Psoas muscle (tissue), 8 donors: ENCODE measurements around the gene CBL. TPM values are rescaled to one million over a fixed set of nuclear protein-coding genes. Genes with fewer than 3 reads are reported as not detected.

Source experiments
- ATAC-seq, 4 donors: fragments of 200-7000 bp; cut with Tn5 transposase; one replicate each; pipeline ENCODE4 v1.9.1; 2020; ENCODE audit warnings: moderate library complexity in 3 of 4, mild to moderate bottlenecking in 2 of 4
- DNase-seq, 2 donors: peaks; one replicate each; pipeline ENCODE4 v3.0.0-alpha.2; 2020
- H3K27ac ChIP-seq: fragments of 200-600 bp; one replicate; pipeline ENCODE4 v1.8.0; 2022
- H3K27me3 ChIP-seq, 3 donors: fragments of 200-600 bp in 1 of 3; one replicate each; pipeline versions ENCODE4 v1.6.1 to v1.8.0; 2013 to 2022; ENCODE audit warnings: low read length in 2 of 3, mild to moderate bottlenecking in 2 of 3, moderate library complexity in 1 of 3; ENCODE audit not compliant: insufficient read depth in 3 of 3
- H3K36me3 ChIP-seq, 2 donors: fragments of 200-600 bp in 1 of 2; one replicate each; pipeline versions ENCODE4 v1.6.1 to v1.8.0; 2013 to 2022; ENCODE audit warnings: low read depth in 1 of 2, mild to moderate bottlenecking in 1 of 2, moderate library complexity in 1 of 2; ENCODE audit not compliant: insufficient read depth in 1 of 2
- H3K4me1 ChIP-seq: fragments of 200-600 bp; one replicate; pipeline ENCODE4 v1.8.0; 2022
- H3K4me3 ChIP-seq: fragments of 200-600 bp; one replicate; pipeline ENCODE4 v1.8.0; 2022; ENCODE audit warnings: mild to moderate bottlenecking
- H3K9me3 ChIP-seq: fragments of 200-600 bp; one replicate; pipeline ENCODE4 v1.8.0; 2022
- CTCF ChIP-seq: fragments of 200-600 bp; IDR thresholded peaks from one replicate; pipeline ENCODE4 v1.8.0; 2022; ENCODE audit warnings: antibody characterized with exemption
- WGBS, 3 donors: extraction: QIAGEN DNeasy Blood & Tissue Kit; methylation state at CpG; one replicate each; pipeline versions ENCODE4 v1.1.6 to v1.1.7; 2013; 5-methylcytosine and 5-hydroxymethylcytosine counted together
- intact Hi-C, 2 donors: fragments of 100-400 bp; cut with DNase I; formaldehyde crosslinking; loops; one replicate each; pipeline versions ENCODE4 v1.11.0 to v1.14.2; 2022
- polyA plus RNA-seq, 3 donors: library from polyadenylated mRNA; stranded (reverse); fragments of 200-250 nt; gene quantifications; one replicate each; pipeline ENCODE4 v1.2.3, GENCODE V29; 2013
- total RNA-seq, 4 donors: library from RNA; stranded (reverse); fragmentation: NEBNext Ultra II Directional in 2 of 4; extraction: Animal tissue kit (Norgen Biotek cat#: 25700) in 2 of 4; gene quantifications; one replicate each; pipeline versions ENCODE4 v1.2.1 to v1.2.4, GENCODE V29; 2021 to 2023
- donor health status: healthy with polysubstance abuse.
- donor health status: DM: no; HTN: no; CAD: no; lungs with moderate emphysema.
- donor health status: Bipolar disorder and iron deficiency.
- donor health status: healthy.
- donor health status: DM: yes; HTN: yes; CAD: no.
- donor health status: DM: no; HTN: no; CAD: no.
- donor health status: DM: no; HTN: no; CAD: no.
- donor health status: DM: yes; HTN: yes; CAD: no.

Gene CBL
- total and polyA plus RNA-seq, 7 donors = 0.94 to 7.6 (median 3.6) TPM

DNA sequence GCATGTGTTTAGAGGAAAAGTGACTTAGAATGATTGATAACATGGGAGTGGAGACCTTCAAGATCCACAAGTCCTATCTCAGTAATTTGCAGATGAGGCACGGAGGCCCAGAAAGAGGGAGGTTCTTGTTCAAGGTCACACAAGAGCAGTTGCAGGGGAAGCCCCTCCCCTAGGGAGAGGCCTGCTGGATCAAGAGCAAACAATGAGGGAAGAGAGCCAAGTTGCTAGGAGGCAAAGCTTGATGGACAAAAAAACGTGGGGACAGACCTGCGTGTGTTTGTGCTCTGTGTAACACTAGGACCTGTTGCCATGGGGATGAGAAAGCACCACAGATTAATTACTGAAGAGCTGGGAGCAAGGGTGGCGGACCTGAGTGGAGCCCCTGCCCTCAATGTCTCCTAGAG is 146.7 kb downstream of the CBL start:
- H3K27me3 ChIP-seq = no peaks in the 10 kb centered on the region
- intact Hi-C loops = loop anchor here in 1 of 2 donors (10.0 kb wide), 1 partner anchor 122 kb away; no protein-coding TSS in a partner anchor
- H3K9me3 ChIP-seq = no peaks in the 10 kb centered on the region
- H3K36me3 ChIP-seq = peaks cover 0 to 32% of the 10 kb centered on the region in 2 donors
- peaks cover 10% of the 10 kb centered on the region for H3K4me1 ChIP-seq
- 18 to 24% (median 24%) methylated on average over 4 of the region's 4 CpGs for WGBS, 3 donors
- H3K4me3 ChIP-seq = no peak overlapping the region
- DNase-seq (peak in 1 of 2 donors; percentile 34), ATAC-seq (peak in 3 of 4 donors; percentile 16 to 21 (median 20))
- H3K27ac ChIP-seq = no peak overlapping the region
- TF ChIP-seq CTCF = no peak

GRCh38 chr11:119355091-119355843 is 149.1 kb downstream of the CBL start:
- no peaks in the 10 kb centered on the region for H3K27me3 ChIP-seq
- no peak for ATAC-seq
- peak in 1 of 2 donors; percentile 36 for DNase-seq
- H3K36me3 ChIP-seq = peaks cover 8 to 55% of the 10 kb centered on the region in 2 donors
- intact Hi-C loops = loop anchor here in 1 of 2 donors (10.0 kb wide), 1 partner anchor 120 kb away; no protein-coding TSS in a partner anchor
- WGBS, 3 donors = 57 to 69% (median 68%) methylated on average over 9 of the region's 9 CpGs
- H3K27ac ChIP-seq = peak overlapping the region; percentile 30
- no peak overlapping the region for H3K4me3 ChIP-seq
- peaks cover 21% of the 10 kb centered on the region for H3K4me1 ChIP-seq
- no peaks in the 10 kb centered on the region for H3K9me3 ChIP-seq
- no peak for TF ChIP-seq CTCF

DNA sequence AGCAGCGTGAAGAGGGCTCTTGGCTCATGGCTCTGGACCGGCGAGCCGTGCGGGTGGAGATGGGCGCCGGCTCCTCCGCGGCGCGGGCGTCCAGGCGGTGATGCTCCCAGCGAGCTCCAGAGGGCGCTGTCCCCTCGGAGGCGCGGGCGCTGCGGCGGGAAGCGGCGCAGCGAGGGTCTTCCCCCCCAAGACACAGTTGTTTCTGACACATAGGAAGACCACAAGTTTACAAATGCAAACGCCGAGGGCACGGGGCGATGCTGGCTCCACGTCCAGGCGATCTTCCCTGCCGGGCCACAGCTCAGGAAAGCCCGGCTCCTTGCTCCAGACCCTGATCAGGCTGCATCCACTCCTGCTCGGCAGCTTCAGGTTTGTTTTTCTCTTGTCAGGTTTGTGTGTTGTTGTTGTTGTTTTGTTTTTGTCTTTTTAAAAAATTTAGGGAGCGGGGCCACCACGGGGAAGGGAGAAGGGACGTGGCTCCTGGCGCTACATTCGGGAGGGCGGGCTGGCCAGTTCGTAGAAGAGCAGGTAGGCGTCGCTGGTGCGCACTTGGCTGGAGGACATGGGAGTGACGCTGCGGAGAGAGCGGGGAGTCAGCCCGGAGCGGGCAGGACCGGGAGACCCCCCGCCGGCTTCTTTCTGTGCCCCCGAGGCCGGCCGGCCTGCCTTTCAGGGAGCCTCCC is 150.4 kb downstream of the CBL start:
- Histone ChIP-seq H3K4me3 (peak overlapping the region; percentile 61), H3K27ac (peak overlapping the region; percentile 74), H3K27me3 (no peaks in the 10 kb centered on the region), H3K36me3 (peaks cover 8 to 55% of the 10 kb centered on the region in 2 donors), H3K9me3 (no peaks in the 10 kb centered on the region), H3K4me1 (peaks cover 31% of the 10 kb centered on the region)
- 6 to 15% (median 7%) methylated on average over 48 to 54 of the region's 54 CpGs for WGBS, 3 donors
- ATAC-seq (peak; percentile 57 to 71 (median 62)), DNase-seq (peak; percentile 84 to 93)
- peak; percentile 79 for TF ChIP-seq CTCF
- intact Hi-C loops = loop anchor here (1.0 to 10.0 kb wide), 3 partner anchors 18 to 118 kb away; no protein-coding TSS in a partner anchor

- Histone ChIP-seq H3K27ac (peak overlapping the region; percentile 74), H3K27me3 (no peaks in the 10 kb centered on the region), H3K4me3 (peak overlapping the region; percentile 61), H3K9me3 (no peaks in the 10 kb centered on the region), H3K36me3 (peaks cover 8 to 55% of the 10 kb centered on the region in 2 donors), H3K4me1 (peaks cover 36% of the 10 kb centered on the region)
- intact Hi-C loops = loop anchor here (2.0 to 10.0 kb wide), 2 partner anchors 18 to 118 kb away; no protein-coding TSS in a partner anchor
- ATAC-seq (no peak), DNase-seq (no peak)
- 28 to 51% (median 44%) methylated on average over 9 to 13 of the region's 13 CpGs for WGBS, 3 donors
- no peak for TF ChIP-seq CTCF
Measured at GRCh38 chr11:119357074-119357473, 150.9 kb downstream of the CBL start.

Other genes with a start within 250 kb of the CBL start
- not detected for gene FOXR1, start 234.6 kb upstream of the CBL start, total RNA-seq
- gene FOXR1, start 234.6 kb upstream of the CBL start, polyA plus RNA-seq = not detected
- 10 to 100 TPM in 3 of 4 donors, 1 to 10 TPM in 1; 5.4 to 18.9 (median 10.9) TPM for gene CENATAC, start 208.2 kb upstream of the CBL start, total RNA-seq
- gene CENATAC, start 208.2 kb upstream of the CBL start, polyA plus RNA-seq = 10 to 100 TPM in 2 of 3 donors, 1 to 10 TPM in 1; 9.4 to 23.5 (median 10.1) TPM
- 1,000 to 10,000 TPM; 1,024 to 1,264 (median 1,219) TPM for gene RPS25, start 188.0 kb upstream of the CBL start, total RNA-seq
- gene RPS25, start 188.0 kb upstream of the CBL start, polyA plus RNA-seq = 1,000 to 10,000 TPM; 1,713 to 2,514 (median 2,031) TPM
- gene TRAPPC4, start 187.6 kb upstream of the CBL start, total RNA-seq = 10 to 100 TPM; 46.1 to 61.5 (median 56.8) TPM
- gene TRAPPC4, start 187.6 kb upstream of the CBL start, polyA plus RNA-seq = 10 to 100 TPM; 39.0 to 99.5 (median 52.8) TPM
- 10 to 100 TPM; 17.0 to 26.9 (median 20.5) TPM for gene SLC37A4, start 175.5 kb upstream of the CBL start, total RNA-seq
- gene SLC37A4, start 175.5 kb upstream of the CBL start, polyA plus RNA-seq = 10 to 100 TPM; 10.6 to 34.3 (median 25.9) TPM
- 10 to 100 TPM; 24.1 to 40.1 (median 33.2) TPM for gene HYOU1, start 149.1 kb upstream of the CBL start, total RNA-seq
- gene HYOU1, start 149.1 kb upstream of the CBL start, polyA plus RNA-seq = 10 to 100 TPM; 21.2 to 46.2 (median 30.0) TPM
- gene VPS11, start 138.5 kb upstream of the CBL start, total RNA-seq = 10 to 100 TPM; 16.2 to 25.4 (median 19.6) TPM
- 10 to 100 TPM; 16.4 to 23.2 (median 21.8) TPM for gene VPS11, start 138.5 kb upstream of the CBL start, polyA plus RNA-seq
- 10 to 100 TPM; 18.1 to 33.3 (median 25.8) TPM for gene HMBS, start 121.5 kb upstream of the CBL start, total RNA-seq
- 10 to 100 TPM; 38.3 to 45.3 (median 40.4) TPM for gene HMBS, start 121.5 kb upstream of the CBL start, polyA plus RNA-seq
- 10 to 100 TPM in 3 of 4 donors, 1 to 10 TPM in 1; 9.4 to 12.9 (median 12.3) TPM for gene DPAGT1, start 104.5 kb upstream of the CBL start, total RNA-seq
- 10 to 100 TPM; 12.1 to 38.7 (median 27.3) TPM for gene DPAGT1, start 104.5 kb upstream of the CBL start, polyA plus RNA-seq
- gene C2CD2L, start 99.0 kb upstream of the CBL start, total RNA-seq = 10 to 100 TPM; 10.9 to 16.8 (median 15.0) TPM
- 10 to 100 TPM; 14.5 to 28.7 (median 15.2) TPM for gene C2CD2L, start 99.0 kb upstream of the CBL start, polyA plus RNA-seq
- gene HINFP, start 84.8 kb upstream of the CBL start, total RNA-seq = 10 to 100 TPM; 10.1 to 16.2 (median 14.3) TPM
- 10 to 100 TPM in 2 of 3 donors, 1 to 10 TPM in 1; 8.3 to 20.6 (median 10.9) TPM for gene HINFP, start 84.8 kb upstream of the CBL start, polyA plus RNA-seq
- under 1 TPM in 3 of 4 donors, not detected in 1; 0.12 to 0.38 (median 0.30) TPM for gene ABCG4, start 57.3 kb upstream of the CBL start, total RNA-seq
- gene ABCG4, start 57.3 kb upstream of the CBL start, polyA plus RNA-seq = under 1 TPM; 0.03 to 0.22 (median 0.08) TPM
- 10 to 100 TPM; 18.1 to 28.7 (median 27.1) TPM for gene NLRX1, start 37.6 kb upstream of the CBL start, total RNA-seq
- gene NLRX1, start 37.6 kb upstream of the CBL start, polyA plus RNA-seq = 10 to 100 TPM in 2 of 3 donors, 1 to 10 TPM in 1; 8.8 to 15.4 (median 10.3) TPM
- gene NHERF4, start 20.9 kb upstream of the CBL start, total RNA-seq = not detected
- gene NHERF4, start 20.9 kb upstream of the CBL start, polyA plus RNA-seq = under 1 TPM; 0.06 to 0.17 (median 0.07) TPM
- gene MCAM, start 110.8 kb downstream of the CBL start, total RNA-seq = 10 to 100 TPM; 24.5 to 71.1 (median 43.6) TPM
- 10 to 100 TPM; 15.4 to 27.4 (median 27.3) TPM for gene MCAM, start 110.8 kb downstream of the CBL start, polyA plus RNA-seq
- 1 to 10 TPM; 6.1 to 8.8 (median 7.5) TPM for gene RNF26, start 128.2 kb downstream of the CBL start, total RNA-seq
- 1 to 10 TPM; 5.8 to 8.9 (median 7.1) TPM for gene RNF26, start 128.2 kb downstream of the CBL start, polyA plus RNA-seq
- 10 to 100 TPM in 1 of 4 donors, 1 to 10 TPM in 3; 5.3 to 11.6 (median 8.8) TPM for gene C1QTNF5, start 134.5 kb downstream of the CBL start, total RNA-seq
- gene C1QTNF5, start 134.5 kb downstream of the CBL start, polyA plus RNA-seq = 10 to 100 TPM in 1 of 3 donors, 1 to 10 TPM in 2; 3.2 to 12.0 (median 4.7) TPM
- gene MFRP, start 140.4 kb downstream of the CBL start, total RNA-seq = not detected
- under 1 TPM in 2 of 3 donors, not detected in 1; 0.01 to 0.05 TPM for gene MFRP, start 140.4 kb downstream of the CBL start, polyA plus RNA-seq
- gene USP2, start 175.4 kb downstream of the CBL start, total RNA-seq = 100 to 1,000 TPM in 3 of 4 donors, 10 to 100 TPM in 1; 75.8 to 210 (median 156) TPM
- 10 to 100 TPM; 49.0 to 76.4 (median 57.4) TPM for gene USP2, start 175.4 kb downstream of the CBL start, polyA plus RNA-seq
- gene THY1, start 216.8 kb downstream of the CBL start, total RNA-seq = 1 to 10 TPM in 3 of 4 donors, under 1 TPM in 1; 0.42 to 2.1 (median 1.4) TPM
- 1 to 10 TPM in 1 of 3 donors, under 1 TPM in 2; 0.93 to 6.4 (median 1.00) TPM for gene THY1, start 216.8 kb downstream of the CBL start, polyA plus RNA-seq